C4-2B (cell line): Measurements from ENCODE around the gene OTOP1.
"Not testable (repeated sequence)": the region's sequence is repeated elsewhere in the genome, so short reads cannot be mapped to it uniquely, and the experiment has no call there.

ENCODE experiments used
- H3K27ac ChIP-seq: fragments of 450-650 bp; 2 replicates; pipeline ENCODE4 v1.5.1; 2017
- CTCF ChIP-seq: fragments of 450-650 bp; conservative IDR thresholded peaks from 2 replicates; pipeline ENCODE4 v1.5.1; 2017; ENCODE audit warnings: mild to moderate bottlenecking
- ZFX ChIP-seq: fragments of 450-650 bp; IDR thresholded peaks from 2 replicates; pipeline ENCODE4 v1.6.1; 2017

Gene OTOP1

GRCh38 chr4:4217113-4217512 is 9.6 kb downstream of the OTOP1 start:
- TF ChIP-seq CTCF (no peak), ZFX (no peak)
- H3K27ac ChIP-seq = no peak overlapping the region

- no peak for TF ChIP-seq ZFX
- no peak for TF ChIP-seq CTCF
- no peak overlapping the region for H3K27ac ChIP-seq
These were observed 10.1 kb downstream of the OTOP1 start for GRCh38 chr4:4216648-4217047.

- H3K27ac ChIP-seq = not testable (repeated sequence)
These were observed 13.1 kb downstream of the OTOP1 start for GRCh38 chr4:4213674-4214073.

- no peak overlapping the region for H3K27ac ChIP-seq
- no peak for TF ChIP-seq CTCF
- no peak for TF ChIP-seq ZFX
These were observed 20.5 kb downstream of the OTOP1 start for GRCh38 chr4:4206204-4206603.

GRCh38 chr4:4204401-4204745 is 22.4 kb downstream of the OTOP1 start:
- H3K27ac ChIP-seq = no peak overlapping the region

GRCh38 chr4:4203688-4204400 is 22.9 kb downstream of the OTOP1 start:
- no peak overlapping the region for H3K27ac ChIP-seq
- TF ChIP-seq CTCF (no peak), ZFX (no peak)

More at GRCh38 chr4:4204401-4204745, 22.4 kb downstream of the OTOP1 start:
- no peak for TF ChIP-seq ZFX
- no peak for TF ChIP-seq CTCF

GRCh38 chr4:4202510-4202909 is 24.2 kb downstream of the OTOP1 start:
- no peak for TF ChIP-seq ZFX
- H3K27ac ChIP-seq = no peak overlapping the region

- no peak for TF ChIP-seq ZFX
- no peak for TF ChIP-seq CTCF
- no peak overlapping the region for H3K27ac ChIP-seq
These were observed 26.1 kb downstream of the OTOP1 start for GRCh38 chr4:4200624-4201023.
